Measurements from ENCODE around the gene LOXHD1.

LOXHD1 gene

GRCh38 chr18:46506974-46507586 lies 149.9 kb downstream of the LOXHD1 start:
- H3K27me3 Mint-ChIP-seq, result no peaks in the 10 kb centered on the region
- H3K9me3 Mint-ChIP-seq, result no peaks in the 10 kb centered on the region
- H3K4me3 Mint-ChIP-seq, result no peak overlapping the region
- intact Hi-C loops (cut with micrococcal nuclease), result no loop called here
- no peaks in the 10 kb centered on the region for H3K4me1 Mint-ChIP-seq (ENCODE audit: low read depth)
- no peaks in the 10 kb centered on the region for H3K36me3 Mint-ChIP-seq (ENCODE audit: low read depth)
- H3K27ac Mint-ChIP-seq, result no peak overlapping the region

GRCh38 chr18:46502444-46502843 lies 154.6 kb downstream of the LOXHD1 start:
- no peak overlapping the region for H3K27ac Mint-ChIP-seq
- H3K27me3 Mint-ChIP-seq, result no peaks in the 10 kb centered on the region
- H3K4me3 Mint-ChIP-seq, result no peak overlapping the region
- H3K4me1 Mint-ChIP-seq (ENCODE audit: low read depth), result no peaks in the 10 kb centered on the region
- no peaks in the 10 kb centered on the region for H3K9me3 Mint-ChIP-seq
- intact Hi-C loops (cut with micrococcal nuclease), result no loop called here
- H3K36me3 Mint-ChIP-seq (ENCODE audit: low read depth), result no peaks in the 10 kb centered on the region

- Mint-ChIP-seq H3K27me3 (no peaks in the 10 kb centered on the region), H3K36me3 (ENCODE audit: low read depth) (no peaks in the 10 kb centered on the region), H3K4me3 (no peak overlapping the region), H3K9me3 (no peaks in the 10 kb centered on the region), H3K4me1 (ENCODE audit: low read depth) (no peaks in the 10 kb centered on the region), H3K27ac (no peak overlapping the region)
- intact Hi-C loops (cut with micrococcal nuclease), result loop anchor here (10.0 kb wide), 1 partner anchor 342 kb away; no protein-coding TSS in a partner anchor
These were observed 159.9 kb downstream of the LOXHD1 start for GRCh38 chr18:46497129-46497528.

GRCh38 chr18:46488471-46489213 lies 168.4 kb downstream of the LOXHD1 start:
- H3K4me3 Mint-ChIP-seq, result no peak overlapping the region
- H3K4me1 Mint-ChIP-seq (ENCODE audit: low read depth), result no peaks in the 10 kb centered on the region
- H3K27ac Mint-ChIP-seq, result no peak overlapping the region
- H3K36me3 Mint-ChIP-seq (ENCODE audit: low read depth), result no peaks in the 10 kb centered on the region
- H3K9me3 Mint-ChIP-seq, result no peaks in the 10 kb centered on the region
- H3K27me3 Mint-ChIP-seq, result peaks cover 5% of the 10 kb centered on the region
- intact Hi-C loops (cut with micrococcal nuclease), result no loop called here

GRCh38 chr18:46485675-46486194 lies 171.3 kb downstream of the LOXHD1 start:
- H3K9me3 Mint-ChIP-seq, result peaks cover 13% of the 10 kb centered on the region
- no peak overlapping the region for H3K27ac Mint-ChIP-seq
- intact Hi-C loops (cut with micrococcal nuclease), result no loop called here
- no peaks in the 10 kb centered on the region for H3K4me1 Mint-ChIP-seq (ENCODE audit: low read depth)
- H3K4me3 Mint-ChIP-seq, result no peak overlapping the region
- no peaks in the 10 kb centered on the region for H3K36me3 Mint-ChIP-seq (ENCODE audit: low read depth)
- peaks cover 6% of the 10 kb centered on the region for H3K27me3 Mint-ChIP-seq

- peaks cover 6% of the 10 kb centered on the region for H3K27me3 Mint-ChIP-seq
- intact Hi-C loops (cut with micrococcal nuclease), result no loop called here
These were observed 172.0 kb downstream of the LOXHD1 start for GRCh38 chr18:46484971-46485370.

GRCh38 chr18:46482831-46483230 lies 174.2 kb downstream of the LOXHD1 start:
- Mint-ChIP-seq H3K36me3 (ENCODE audit: low read depth) (no peaks in the 10 kb centered on the region), H3K27ac (no peak overlapping the region), H3K4me3 (no peak overlapping the region), H3K4me1 (ENCODE audit: low read depth) (no peaks in the 10 kb centered on the region), H3K27me3 (peaks cover 6% of the 10 kb centered on the region), H3K9me3 (peaks cover 13% of the 10 kb centered on the region)
- intact Hi-C loops (cut with micrococcal nuclease), result no loop called here

More at GRCh38 chr18:46484971-46485370, 172.0 kb downstream of the LOXHD1 start:
- Mint-ChIP-seq H3K4me3 (no peak overlapping the region), H3K36me3 (ENCODE audit: low read depth) (no peaks in the 10 kb centered on the region), H3K4me1 (ENCODE audit: low read depth) (no peaks in the 10 kb centered on the region), H3K27ac (no peak overlapping the region), H3K9me3 (peaks cover 13% of the 10 kb centered on the region)

- Mint-ChIP-seq H3K27ac (no peak overlapping the region), H3K27me3 (peaks cover 6% of the 10 kb centered on the region), H3K4me3 (no peak overlapping the region), H3K36me3 (ENCODE audit: low read depth) (no peaks in the 10 kb centered on the region), H3K4me1 (ENCODE audit: low read depth) (no peaks in the 10 kb centered on the region), H3K9me3 (peaks cover 13% of the 10 kb centered on the region)
- intact Hi-C loops (cut with micrococcal nuclease), result loop anchor here (1.0 kb wide), 1 partner anchor 201 kb away; no protein-coding TSS in a partner anchor
These were observed 175.2 kb downstream of the LOXHD1 start for GRCh38 chr18:46481847-46482245.

- Mint-ChIP-seq H3K9me3 (peaks cover 13% of the 10 kb centered on the region), H3K27me3 (peaks cover 6% of the 10 kb centered on the region), H3K27ac (no peak overlapping the region), H3K36me3 (ENCODE audit: low read depth) (no peaks in the 10 kb centered on the region), H3K4me1 (ENCODE audit: low read depth) (no peaks in the 10 kb centered on the region), H3K4me3 (no peak overlapping the region)
- intact Hi-C loops (cut with micrococcal nuclease), result loop anchor here (1.0 kb wide), 1 partner anchor 200 kb away; no protein-coding TSS in a partner anchor
These were observed 175.8 kb downstream of the LOXHD1 start for GRCh38 chr18:46481048-46481846.

- Mint-ChIP-seq H3K27me3 (peaks cover 6% of the 10 kb centered on the region), H3K9me3 (peaks cover 13% of the 10 kb centered on the region), H3K27ac (no peak overlapping the region), H3K4me3 (no peak overlapping the region), H3K4me1 (ENCODE audit: low read depth) (no peaks in the 10 kb centered on the region), H3K36me3 (ENCODE audit: low read depth) (no peaks in the 10 kb centered on the region)
- intact Hi-C loops (cut with micrococcal nuclease), result no loop called here
These were observed 176.8 kb downstream of the LOXHD1 start for GRCh38 chr18:46480226-46480625.

- no peaks in the 10 kb centered on the region for H3K36me3 Mint-ChIP-seq (ENCODE audit: low read depth)
- no peaks in the 10 kb centered on the region for H3K4me1 Mint-ChIP-seq (ENCODE audit: low read depth)
- peaks cover 13% of the 10 kb centered on the region for H3K9me3 Mint-ChIP-seq
- H3K27ac Mint-ChIP-seq, result no peak overlapping the region
- peaks cover 2% of the 10 kb centered on the region for H3K27me3 Mint-ChIP-seq
- intact Hi-C loops (cut with micrococcal nuclease), result no loop called here
- no peak overlapping the region for H3K4me3 Mint-ChIP-seq
These were observed 178.2 kb downstream of the LOXHD1 start for GRCh38 chr18:46478796-46479195.

GRCh38 chr18:46477425-46478011 lies 179.5 kb downstream of the LOXHD1 start:
- intact Hi-C loops (cut with micrococcal nuclease), result no loop called here
- no peak overlapping the region for H3K27ac Mint-ChIP-seq
- peaks cover 9% of the 10 kb centered on the region for H3K9me3 Mint-ChIP-seq
- H3K4me1 Mint-ChIP-seq (ENCODE audit: low read depth), result no peaks in the 10 kb centered on the region
- H3K36me3 Mint-ChIP-seq (ENCODE audit: low read depth), result no peaks in the 10 kb centered on the region
- no peak overlapping the region for H3K4me3 Mint-ChIP-seq
- H3K27me3 Mint-ChIP-seq, result no peaks in the 10 kb centered on the region

GRCh38 chr18:46475390-46475752 lies 181.6 kb downstream of the LOXHD1 start:
- Mint-ChIP-seq H3K4me3 (no peak overlapping the region), H3K4me1 (ENCODE audit: low read depth) (no peaks in the 10 kb centered on the region), H3K36me3 (ENCODE audit: low read depth) (no peaks in the 10 kb centered on the region), H3K27ac (no peak overlapping the region), H3K9me3 (no peaks in the 10 kb centered on the region), H3K27me3 (no peaks in the 10 kb centered on the region)
- intact Hi-C loops (cut with micrococcal nuclease), result no loop called here

All from dendritic cell treated with granulocyte-macrophage colony-stimulating factor and Interleukin-4, amounts not matched to agents 40 ng/mL and 50 ng/mL, for 4 days (primary cell).